ENCODE data around the gene SIT1. TPM values are rescaled to one million over a fixed set of nuclear protein-coding genes. Genes with fewer than 3 reads are reported as not detected.

Gene SIT1
- total RNA-seq, 1 donor from 2014 or later, result not detected

- Mint-ChIP-seq H3K4me3 (ENCODE audit: unreplicated experiment) (peak overlapping the region; percentile 81), H3K27ac (ENCODE audit: unreplicated experiment) (peak overlapping the region; percentile 90), H3K27me3 (ENCODE audit: low read depth, unreplicated experiment) (no peaks in the 10 kb centered on the region), H3K9me3 (ENCODE audit: unreplicated experiment) (no peaks in the 10 kb centered on the region), H3K4me1 (ENCODE audit: low read depth, unreplicated experiment) (peaks cover 23% of the 10 kb centered on the region), H3K36me3 (ENCODE audit: low read depth, unreplicated experiment) (peaks cover 16% of the 10 kb centered on the region)
- Histone ChIP-seq H3K4me3 (ENCODE audit: insufficient read depth, low read depth, low read length) (peak overlapping the region; percentile 97), H2AFZ (ENCODE audit: low read depth, low read length) (no peak overlapping the region), H4K20me1 (ENCODE audit: insufficient read depth, low read length) (peaks cover 44% of the 10 kb centered on the region), H3K9ac (ENCODE audit: low read length) (peak overlapping the region; percentile 96), H3K4me1 (ENCODE audit: insufficient read depth, low read length) (peaks cover 40% of the 10 kb centered on the region), H3K9me3 (ENCODE audit: insufficient read depth, low read depth, low read length) (no peaks in the 10 kb centered on the region), H3K79me2 (ENCODE audit: insufficient read depth, low read length) (peaks cover 51% of the 10 kb centered on the region), H3K4me2 (ENCODE audit: low read length) (peak overlapping the region; percentile 100), H3K27me3 (ENCODE audit: insufficient read depth, low read length) (no peaks in the 10 kb centered on the region), H3K36me3 (ENCODE audit: insufficient read depth, low read length) (peaks cover 29% of the 10 kb centered on the region), H3K27ac (ENCODE audit: low read depth, low read length) (peak overlapping the region; percentile 78)
- DNase-seq (ENCODE audit: low read depth) (peak; percentile 55), FAIRE-seq (no peak)
- TF ChIP-seq EZH2 (IDR thresholded peaks at IDR 0.05; ENCODE audit: insufficient read depth, low read length) (no peak), CTCF (IDR thresholded peaks at IDR 0.05; ENCODE audit: insufficient read depth, low read depth, low read length) (no peak)
Observed at GRCh38 chr9:35690294-35690613, 39.5 kb upstream of the SIT1 start.

GRCh38 chr9:35689542-35690293 lies 39.0 kb upstream of the SIT1 start, which contains the start of gene TPM2:
TSS of gene TPM2 (minus strand) at chr9:35689925. CDS start at chr9:35689817, 108 bp downstream.
- H3K4me1 ChIP-seq (ENCODE audit: insufficient read depth, low read length), result peaks cover 40% of the 10 kb centered on the region
- H3K4me2 ChIP-seq (ENCODE audit: low read length), result peak within 1 kb of the TSS; percentile 100
- no peaks in the 10 kb centered on the region for H3K27me3 ChIP-seq (ENCODE audit: insufficient read depth, low read length)
- TF ChIP-seq EZH2 (IDR thresholded peaks at IDR 0.05; ENCODE audit: insufficient read depth, low read length) (no peak), CTCF (IDR thresholded peaks at IDR 0.05; ENCODE audit: insufficient read depth, low read depth, low read length) (no peak)
- peak within 1 kb of the TSS; percentile 78 for H3K27ac ChIP-seq (ENCODE audit: low read depth, low read length)
- peak within 1 kb of the TSS; percentile 96 for H3K9ac ChIP-seq (ENCODE audit: low read length)
- Mint-ChIP-seq H3K4me1 (ENCODE audit: low read depth, unreplicated experiment) (peaks cover 24% of the 10 kb centered on the region), H3K27me3 (ENCODE audit: low read depth, unreplicated experiment) (no peaks in the 10 kb centered on the region), H3K27ac (ENCODE audit: unreplicated experiment) (peak within 1 kb of the TSS; percentile 90), H3K9me3 (ENCODE audit: unreplicated experiment) (no peaks in the 10 kb centered on the region), H3K36me3 (ENCODE audit: low read depth, unreplicated experiment) (peaks cover 17% of the 10 kb centered on the region), H3K4me3 (ENCODE audit: unreplicated experiment) (peak within 1 kb of the TSS; percentile 94)
- no peaks in the 10 kb centered on the region for H3K9me3 ChIP-seq (ENCODE audit: insufficient read depth, low read depth, low read length)
- DNase-seq (ENCODE audit: low read depth) (peak; percentile 79), FAIRE-seq (no peak)
- H3K4me3 ChIP-seq (ENCODE audit: insufficient read depth, low read depth, low read length), result peak within 1 kb of the TSS; percentile 97
- peaks cover 56% of the 10 kb centered on the region for H3K79me2 ChIP-seq (ENCODE audit: insufficient read depth, low read length)
- peaks cover 50% of the 10 kb centered on the region for H4K20me1 ChIP-seq (ENCODE audit: insufficient read depth, low read length)
- peaks cover 33% of the 10 kb centered on the region for H3K36me3 ChIP-seq (ENCODE audit: insufficient read depth, low read length)
- no peak within 1 kb of the TSS for H2AFZ ChIP-seq (ENCODE audit: low read depth, low read length)

All from astrocyte (in vitro differentiated cells and primary cell).